AG08395 (cell line): Measurements from ENCODE around the gene SOX13.
"Not testable (repeated sequence)": the region's sequence is repeated elsewhere in the genome, so short reads cannot be mapped to it uniquely, and the experiment has no call there.

Source experiments
- DNase-seq: peaks from one replicate; pipeline ENCODE4 v3.0.0; 2012; ENCODE audit warnings: mixed read lengths, low spot score

SOX13 gene

DNA sequence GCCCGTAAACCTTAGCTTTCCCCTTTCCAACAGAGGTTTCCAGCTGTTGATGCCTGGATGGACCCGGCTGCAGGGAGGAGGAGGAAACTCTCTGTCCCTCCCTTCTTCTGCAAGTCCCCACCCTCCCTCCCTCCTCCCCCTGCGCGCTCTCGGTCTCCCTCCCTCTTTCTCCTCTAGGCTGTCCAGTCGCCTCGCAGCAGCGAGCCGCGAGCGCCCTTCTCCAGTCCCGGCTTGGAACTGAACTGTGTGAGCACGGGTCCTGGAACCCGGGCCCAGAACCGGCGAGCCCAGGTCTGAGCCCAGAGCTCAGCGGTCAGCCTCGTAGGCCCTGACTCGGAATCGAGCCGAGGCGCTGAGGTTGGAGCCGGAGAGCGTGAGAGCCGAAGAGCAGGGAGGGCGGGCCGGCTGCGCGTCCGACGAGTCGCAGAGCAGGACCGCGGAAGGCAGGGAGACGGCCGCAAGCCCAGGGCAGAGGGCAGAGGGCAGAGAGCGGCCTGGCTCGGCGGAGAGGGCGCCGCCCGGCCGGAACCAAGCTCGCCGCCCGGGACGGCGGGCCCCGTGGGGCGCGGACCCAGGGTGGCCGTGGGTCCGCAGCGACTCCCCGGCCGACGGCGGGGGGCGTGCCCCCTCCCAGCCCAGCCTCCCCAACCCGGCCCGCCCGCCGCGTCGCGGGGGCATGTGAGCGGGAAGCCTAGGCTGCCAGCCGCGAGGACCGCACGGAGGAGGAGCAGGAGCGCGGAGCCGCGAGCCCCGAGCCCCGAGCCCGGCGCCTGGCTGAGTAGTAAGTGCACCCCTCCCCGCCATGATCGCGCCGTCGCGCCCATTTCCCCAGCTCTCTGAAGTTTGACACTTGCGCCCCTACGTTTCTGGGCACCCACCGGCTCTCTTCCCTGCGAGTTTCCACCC lies at the start of gene SOX13:
Gene SOX13 (plus strand): TSS at position 185 of the 906 bp plus-strand sequence. CDS start 39,801 bp downstream, outside the sequence.
- DNase-seq: peak; percentile 93

DNA sequence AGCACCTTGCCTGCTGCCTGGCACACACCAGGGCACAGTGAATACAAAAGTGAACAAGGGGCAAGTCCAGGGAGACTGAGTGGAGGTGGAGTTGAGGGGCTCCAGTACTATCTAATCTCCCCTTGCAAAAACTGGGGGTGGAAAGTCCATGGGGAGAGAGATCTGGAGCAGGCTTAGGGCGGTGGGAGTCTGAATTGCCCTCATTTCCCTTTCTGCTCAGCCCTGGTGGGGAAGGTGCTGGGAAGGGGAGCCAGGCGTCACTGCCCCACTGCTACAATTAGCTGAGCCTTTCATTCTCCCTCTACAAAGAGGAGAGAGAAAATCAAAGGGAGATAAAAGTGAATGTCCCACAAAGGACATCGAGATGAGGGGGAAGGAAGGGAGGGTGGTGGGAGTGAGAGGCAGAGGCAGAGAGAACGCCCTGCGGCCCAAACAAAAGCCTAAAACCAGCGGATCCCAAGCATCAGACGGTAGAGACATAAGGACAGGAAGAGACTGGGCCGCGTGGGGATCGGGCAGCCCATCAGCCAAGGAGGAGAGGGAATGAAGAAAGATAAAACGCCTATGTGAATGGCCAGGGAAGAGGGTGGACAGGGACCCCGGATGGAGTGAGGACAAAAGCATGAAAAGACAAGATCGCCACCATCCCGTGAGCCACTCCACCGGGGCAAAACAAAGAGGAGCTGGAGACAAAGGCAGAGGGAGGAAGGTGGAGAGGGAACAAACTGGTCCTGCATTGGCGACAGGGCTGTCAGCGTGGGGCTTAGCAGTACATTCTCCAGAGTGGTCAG lies 46.8 kb upstream of the SOX13 start:
- no peak for DNase-seq

DNA sequence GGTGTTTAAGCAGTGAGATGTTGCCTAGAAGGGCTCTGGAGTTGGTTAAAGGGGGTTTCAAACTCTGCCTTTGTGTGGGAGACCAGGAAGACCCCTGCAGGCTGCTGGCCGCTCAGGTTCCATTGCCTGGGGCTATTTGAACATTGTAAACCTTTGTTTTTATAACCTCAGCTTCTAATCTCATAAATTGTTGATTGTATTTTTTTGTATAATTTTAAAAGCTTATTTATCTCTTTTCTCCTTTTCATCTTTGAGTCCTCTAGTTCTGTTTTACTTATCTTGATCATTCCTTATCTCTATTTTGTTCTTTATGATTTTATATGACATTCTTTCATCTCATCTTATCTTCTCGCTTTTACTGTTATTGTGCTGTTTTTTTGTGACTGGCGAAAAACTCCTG lies 45.5 kb upstream of the SOX13 start:
- DNase-seq: no peak

DNA sequence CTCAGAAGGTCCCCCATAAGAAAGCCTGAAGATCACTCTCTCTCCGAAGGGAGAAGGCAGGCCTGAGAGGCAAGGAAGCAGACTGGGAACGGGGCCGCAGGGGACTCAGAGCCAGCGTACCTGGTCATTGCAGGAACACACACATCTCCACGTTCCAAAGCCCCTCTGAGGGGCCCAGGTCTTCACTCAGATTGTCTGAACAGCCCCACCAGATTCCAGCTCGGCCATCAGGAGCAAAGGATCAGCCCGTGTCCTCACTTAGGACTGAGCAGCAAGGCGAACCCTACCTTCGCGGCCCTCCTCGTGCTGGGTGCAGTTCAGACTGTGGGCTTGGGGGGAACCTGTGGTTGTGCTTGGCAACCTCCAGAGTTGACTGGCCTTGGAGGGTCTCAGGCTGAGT lies 43.9 kb upstream of the SOX13 start:
- no peak for DNase-seq

DNA sequence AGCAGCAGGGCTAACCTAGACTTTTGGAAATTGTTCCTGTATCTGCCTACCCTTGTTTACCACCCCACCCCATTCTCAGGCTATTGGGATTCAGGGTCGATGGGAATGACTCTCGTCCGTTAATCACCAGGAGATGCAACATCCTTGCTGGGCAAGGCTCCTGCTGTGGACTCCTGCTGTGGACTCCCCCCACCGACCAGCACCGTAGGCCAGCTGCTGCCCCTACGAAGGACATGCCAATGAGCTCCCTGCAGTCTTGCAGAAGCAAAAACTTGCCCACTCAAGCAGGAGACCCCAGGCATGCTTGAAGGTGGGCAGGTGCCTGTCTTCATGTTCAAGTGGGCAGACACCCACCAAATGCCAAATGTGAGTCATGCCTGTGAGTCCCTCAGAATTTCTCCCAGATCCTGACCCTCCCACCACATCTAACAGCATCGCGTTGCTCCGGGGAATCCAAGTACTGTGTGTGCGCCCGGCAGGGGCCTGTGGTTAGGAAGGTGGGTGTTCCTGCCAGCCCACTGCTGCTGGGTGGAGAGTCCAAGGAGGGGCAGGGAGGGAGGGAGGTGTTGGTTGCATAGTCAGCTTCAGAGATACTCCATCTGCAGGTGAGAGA lies 41.7 kb upstream of the SOX13 start:
- DNase-seq: no peak

DNA sequence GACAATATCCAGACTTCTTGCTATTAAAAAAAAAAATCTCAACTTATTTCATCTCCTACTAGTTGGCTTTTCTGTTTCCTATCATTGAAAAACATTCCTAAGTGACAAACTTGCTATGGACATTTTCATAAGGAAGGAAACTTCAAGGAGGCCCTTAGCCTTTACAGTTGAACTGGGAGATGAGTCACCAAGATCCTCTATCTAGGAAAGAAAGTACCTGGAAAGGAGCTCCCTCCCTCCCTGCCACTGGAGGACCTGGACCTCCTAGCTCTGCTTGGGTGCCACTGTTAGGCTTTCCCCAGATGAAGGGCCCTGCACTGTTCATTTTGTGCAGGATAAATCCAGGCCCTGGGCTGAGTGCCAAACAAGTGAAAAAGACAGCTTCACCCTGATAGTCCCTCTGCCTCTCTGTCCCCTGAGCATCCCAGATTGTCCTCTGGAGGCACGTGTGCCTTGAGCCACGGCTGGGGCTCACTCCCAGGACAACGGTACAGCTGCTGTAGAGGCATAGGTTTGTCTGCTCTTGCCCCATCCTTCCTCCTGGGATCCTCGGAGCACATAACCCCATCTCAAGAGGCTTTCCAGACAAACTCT lies 40.2 kb upstream of the SOX13 start:
- DNase-seq: no peak

DNA sequence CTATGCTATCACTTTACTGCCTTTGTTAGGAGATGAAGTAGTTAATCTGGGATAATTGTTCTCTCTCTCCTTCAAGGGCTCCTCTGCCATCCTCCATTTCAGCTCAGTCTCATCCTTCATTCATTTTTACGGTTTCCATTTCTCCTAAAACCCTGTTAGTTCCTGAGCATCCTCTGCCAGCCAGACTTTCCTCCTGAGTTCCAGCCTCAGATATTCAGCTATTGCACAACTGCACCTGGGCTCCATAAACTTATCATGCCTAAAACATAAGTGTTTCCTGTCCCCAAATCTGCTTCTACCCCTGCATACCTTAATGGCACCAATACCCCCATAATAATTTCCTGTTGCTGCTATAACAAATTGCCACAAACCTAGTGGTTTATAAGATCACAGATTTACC lies 39.6 kb upstream of the SOX13 start:
- DNase-seq: no peak

DNA sequence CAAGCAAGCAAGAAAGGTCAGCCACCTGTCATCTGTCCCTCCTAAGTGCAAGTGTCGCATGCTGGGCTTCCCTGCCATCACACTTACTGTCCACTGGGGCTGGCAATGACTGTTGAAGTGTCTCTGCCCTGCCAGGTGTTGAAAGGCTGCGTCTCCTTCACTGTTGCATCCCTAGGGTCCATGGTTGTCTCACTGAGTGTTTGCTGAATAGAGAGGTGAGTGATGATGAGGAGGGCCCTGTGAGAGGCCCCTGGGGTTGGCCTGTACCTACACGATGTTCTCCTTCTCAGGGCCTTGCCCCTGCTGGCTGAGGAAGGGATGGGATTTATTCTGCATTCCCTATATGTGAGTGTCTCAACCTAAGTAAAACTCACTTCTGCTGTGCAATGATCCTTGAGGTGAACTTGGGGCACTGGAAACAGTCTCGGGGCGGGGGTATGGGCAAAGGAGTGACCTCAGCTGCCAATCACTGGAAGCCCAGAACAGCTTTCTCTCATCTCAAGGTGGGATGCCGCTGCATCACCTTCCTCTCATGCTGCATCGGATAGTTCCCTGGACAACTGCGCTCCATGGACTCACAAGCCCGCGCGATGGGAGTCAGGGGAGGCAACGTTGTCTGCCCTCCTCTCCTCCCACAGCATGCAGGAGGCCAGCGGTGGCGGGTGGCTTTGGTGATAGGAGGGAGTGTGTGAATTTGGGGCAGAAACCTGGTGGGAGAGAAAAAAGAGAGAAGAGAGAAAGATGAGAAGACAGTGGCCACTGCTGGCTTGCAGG lies 35.8 kb upstream of the SOX13 start:
- no peak for DNase-seq

DNA sequence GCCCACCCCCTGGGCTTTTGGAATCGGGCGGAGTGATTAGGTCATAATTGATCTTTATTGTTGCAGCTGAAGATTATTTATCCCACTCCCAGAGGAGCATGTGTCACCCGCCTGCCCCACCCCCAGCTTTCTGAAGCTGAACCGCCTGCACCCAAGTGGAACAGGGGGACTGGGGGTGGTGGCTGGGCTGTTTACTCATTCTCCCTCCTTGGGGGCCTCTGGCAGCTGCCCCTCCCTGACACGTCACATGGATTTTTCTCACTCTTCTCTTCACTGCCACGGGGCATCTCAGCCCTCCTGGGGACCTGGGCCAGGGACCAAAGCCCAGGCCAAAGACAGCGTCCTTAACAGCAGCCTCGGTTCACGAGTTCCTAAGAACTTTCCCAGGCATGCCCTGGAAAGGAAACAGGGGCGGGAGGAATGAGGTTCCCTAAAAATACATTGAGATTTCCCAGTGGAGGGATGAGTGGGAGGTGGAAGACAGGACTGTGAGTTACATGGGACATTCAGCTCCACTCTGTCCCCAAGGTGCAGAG lies 31.6 kb upstream of the SOX13 start:
- DNase-seq: no peak

DNA sequence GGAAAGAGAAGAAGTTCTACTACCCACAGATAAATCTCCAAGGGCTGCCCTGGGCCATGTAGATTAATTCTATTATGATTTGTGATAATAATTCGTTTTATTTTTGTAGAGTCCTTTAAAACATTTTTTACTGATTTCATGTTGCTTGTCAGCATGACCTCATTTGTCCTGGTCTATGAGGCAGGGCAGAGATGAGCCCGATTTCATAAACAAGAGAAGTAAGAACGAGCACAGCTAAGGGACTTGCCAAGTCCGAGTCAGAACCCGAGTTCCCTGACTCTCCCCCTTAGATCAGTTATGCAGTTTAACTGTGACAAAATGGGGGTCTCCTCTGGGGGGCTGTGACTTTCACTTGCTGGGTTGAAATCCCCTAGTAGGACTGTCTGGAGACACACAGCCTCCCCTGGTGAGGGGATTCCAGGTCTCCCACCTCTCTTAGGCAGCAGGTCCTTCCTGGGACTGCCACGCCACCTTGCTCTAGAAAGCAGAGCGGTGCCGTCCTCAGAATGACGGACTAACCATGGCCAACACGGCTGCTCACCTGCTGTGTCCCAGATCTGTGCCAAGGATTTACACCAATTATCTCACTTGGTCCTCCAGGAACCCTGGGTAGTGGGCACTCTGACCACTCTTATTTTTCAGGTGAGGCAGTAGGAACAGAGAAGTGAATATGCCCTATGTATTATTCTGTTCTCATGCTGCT lies 31.0 kb upstream of the SOX13 start:
- DNase-seq: peak; percentile 40

DNA sequence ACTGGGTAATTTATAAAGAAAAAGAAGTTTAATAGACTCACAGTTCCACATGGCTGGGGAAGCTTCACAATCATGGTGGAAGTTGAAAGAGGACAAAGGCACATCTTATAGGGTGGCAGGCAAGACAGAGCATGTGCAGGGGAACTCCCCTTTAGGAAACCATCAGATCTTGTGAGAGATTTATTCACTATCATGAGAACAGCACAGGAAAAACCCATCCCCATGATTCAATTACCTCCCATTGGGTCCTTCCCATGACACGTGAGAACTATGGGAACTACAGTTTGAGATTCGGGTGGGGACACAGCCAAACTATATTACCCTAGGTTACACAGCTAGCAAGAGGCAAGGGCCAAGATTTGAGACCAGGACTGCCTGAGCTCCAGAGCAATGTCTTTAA lies 30.4 kb upstream of the SOX13 start:
- no peak for DNase-seq

DNA sequence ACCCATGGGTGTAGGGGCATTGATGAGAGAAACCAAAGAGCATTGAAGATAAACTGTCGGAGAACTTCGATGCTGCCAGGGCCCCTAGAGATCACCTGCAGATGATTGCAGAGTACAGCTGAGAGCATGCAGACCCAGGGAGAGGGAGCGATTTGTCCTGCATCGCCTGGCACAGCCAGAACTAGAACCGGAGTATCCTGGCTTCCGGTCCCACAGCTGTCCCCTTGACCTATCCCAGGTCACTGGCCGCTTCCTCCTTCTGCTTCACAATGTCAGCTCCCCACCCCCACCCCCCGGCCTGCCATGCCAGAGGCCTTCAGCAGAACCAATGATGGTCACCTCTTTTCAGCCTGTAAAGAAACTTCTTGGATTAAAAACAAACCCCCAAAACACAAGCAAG lies 29.2 kb upstream of the SOX13 start:
- DNase-seq: no peak

DNA sequence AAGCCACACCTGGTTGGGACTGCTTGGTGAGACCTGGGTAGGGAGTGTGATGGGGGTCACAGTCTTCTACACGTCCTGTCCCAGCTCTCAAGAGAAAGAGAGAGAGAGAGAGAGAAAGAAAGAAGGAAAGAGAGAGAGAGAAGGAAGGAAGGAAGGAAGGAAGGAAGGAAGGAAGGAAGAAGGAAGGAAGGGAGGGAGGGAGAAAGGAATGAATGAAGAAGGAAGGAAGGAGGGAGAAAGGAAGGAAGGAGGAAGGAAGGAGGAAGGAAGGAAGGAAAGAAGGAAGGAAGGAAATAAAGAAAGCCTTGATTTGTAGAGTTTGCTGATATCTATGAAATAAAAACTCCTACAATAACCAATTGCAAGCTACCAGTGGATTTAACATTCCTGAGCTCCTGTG lies 28.5 kb upstream of the SOX13 start:
- DNase-seq: no peak

DNA sequence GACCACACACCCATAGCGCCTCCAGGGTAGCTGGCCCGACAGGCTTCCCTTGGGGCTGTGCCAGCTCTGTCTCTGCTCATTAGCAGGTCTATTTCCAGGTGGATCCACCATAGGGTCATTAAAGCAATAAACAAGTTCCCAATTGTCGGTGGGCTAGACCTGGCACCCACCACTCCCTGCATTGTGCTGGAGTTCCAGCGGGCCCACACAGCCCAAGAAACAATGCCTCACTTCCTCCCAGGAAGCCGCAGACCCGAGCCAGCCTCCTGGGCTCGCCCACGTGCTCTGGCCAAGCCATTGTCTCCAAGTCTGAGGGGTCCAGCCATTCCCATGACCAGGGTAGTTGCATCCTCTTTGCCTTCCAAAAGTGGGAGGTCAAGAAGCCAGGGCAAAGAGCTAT lies 27.5 kb upstream of the SOX13 start:
- no peak for DNase-seq

DNA sequence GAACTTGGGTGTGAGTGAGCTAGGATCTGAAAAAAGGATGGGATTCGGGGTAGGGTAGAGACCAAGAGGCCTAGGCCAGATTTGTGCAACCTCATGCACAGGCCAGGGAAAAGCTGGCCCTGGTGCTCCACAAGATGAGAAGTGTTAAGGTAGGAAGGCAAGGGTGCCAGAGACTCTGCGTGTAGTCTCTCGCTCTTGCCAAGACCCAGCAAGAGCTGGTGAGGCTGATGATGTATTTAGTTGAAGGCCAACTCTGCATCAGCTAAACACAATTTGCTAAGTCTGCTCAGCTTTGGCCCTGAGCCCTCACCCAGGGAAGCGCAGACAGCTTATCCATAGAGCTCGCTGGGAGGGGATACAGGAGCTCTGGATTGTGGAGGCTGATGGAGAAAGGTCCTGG lies 26.6 kb upstream of the SOX13 start:
- no peak for DNase-seq

DNA sequence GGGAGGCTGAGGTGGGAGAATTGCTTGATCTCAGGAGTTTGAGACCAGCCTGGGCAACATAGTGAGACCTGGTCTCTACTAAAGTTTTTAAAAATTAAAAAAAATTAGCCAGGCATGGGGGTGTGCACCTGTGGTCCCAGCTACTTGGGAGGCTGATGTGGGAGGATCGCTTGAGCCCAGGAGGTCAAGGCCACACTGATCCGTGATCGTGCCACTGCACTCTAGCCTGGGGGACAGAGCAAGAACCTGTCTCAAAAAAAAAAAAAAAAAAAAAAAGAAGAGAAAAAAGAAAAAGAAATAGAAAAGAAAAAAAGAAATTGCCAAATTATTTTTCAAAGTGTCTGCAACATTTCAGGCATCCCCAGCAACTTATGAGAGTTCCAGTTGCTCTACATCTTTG lies 24.1 kb upstream of the SOX13 start:
- not testable (repeated sequence) for DNase-seq

DNA sequence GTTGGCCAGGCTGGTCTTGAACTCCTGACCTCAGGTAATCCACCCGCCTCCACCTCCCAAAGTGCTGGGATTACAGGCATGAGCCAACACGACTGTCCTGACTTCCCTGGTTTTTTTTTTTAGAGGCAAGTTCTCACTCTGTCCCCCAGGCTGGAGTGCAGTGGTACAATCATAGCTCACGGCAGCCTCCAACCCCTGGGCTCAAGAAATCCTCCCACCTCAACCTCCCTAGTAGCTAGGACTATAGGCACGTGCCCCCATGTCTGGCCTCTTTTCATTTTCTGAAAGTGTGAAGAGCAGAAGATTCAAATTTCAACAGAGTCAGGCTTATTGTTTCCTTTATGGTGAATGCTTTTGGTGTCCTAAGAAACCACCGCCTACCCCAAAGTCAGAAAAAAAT lies 21.7 kb upstream of the SOX13 start:
- no peak for DNase-seq

DNA sequence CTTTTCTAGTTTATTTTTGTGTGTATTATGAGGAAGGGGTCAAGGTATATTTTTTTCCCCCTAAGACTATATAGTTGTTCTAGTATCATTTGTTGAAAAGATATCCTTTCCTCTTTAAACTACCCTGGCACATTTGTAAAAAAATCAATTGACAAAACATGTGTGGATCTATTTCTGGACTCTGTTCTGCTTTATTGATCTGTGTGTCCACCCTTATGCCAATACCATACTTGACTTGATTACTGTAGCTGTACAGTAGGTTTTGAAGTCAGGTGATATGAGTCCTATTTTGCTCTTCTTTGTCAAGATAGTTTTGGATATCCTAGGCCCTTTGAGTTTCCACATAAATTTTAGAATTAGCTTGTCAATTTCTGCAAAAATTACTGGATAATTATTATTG lies 21.2 kb upstream of the SOX13 start:
- no peak for DNase-seq

DNA sequence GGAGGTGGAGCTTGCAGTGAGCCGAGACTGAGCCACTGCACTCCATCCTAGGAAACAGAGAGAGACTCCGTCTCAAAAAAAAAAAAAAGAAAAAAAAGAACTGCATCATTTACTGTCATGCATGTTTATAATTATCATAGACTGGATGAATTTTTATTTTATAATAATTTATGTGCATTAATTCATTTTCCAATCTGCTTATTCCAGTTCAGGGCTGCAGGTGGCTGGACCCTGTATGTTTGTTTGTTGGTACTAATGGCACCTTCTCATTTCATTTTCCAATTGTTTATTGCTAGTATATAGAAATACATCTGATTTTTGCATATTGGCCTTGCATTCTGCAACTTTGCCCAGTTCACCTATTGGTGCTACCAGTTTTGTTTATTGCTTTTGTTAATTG lies 19.0 kb upstream of the SOX13 start:
- no peak for DNase-seq

DNA sequence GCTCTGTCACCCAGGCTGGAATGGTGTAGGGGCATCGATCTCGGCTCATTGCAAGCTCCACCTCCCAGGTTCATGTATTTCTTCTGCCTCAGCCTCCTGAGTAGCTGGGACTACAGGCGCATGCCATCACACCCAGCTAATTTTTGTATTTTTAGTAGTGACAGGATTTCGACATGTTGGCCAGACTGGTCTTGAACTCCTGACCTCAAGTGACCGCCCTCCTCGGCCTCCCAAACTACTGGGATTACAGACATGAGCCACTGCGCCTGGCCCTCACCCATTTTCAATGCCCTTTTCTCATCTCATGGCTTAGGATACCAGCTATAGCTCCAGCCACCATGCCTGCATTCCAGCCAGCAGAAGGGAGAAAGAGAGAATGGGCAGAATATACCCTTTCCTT lies 12.9 kb upstream of the SOX13 start:
- DNase-seq: no peak

DNA sequence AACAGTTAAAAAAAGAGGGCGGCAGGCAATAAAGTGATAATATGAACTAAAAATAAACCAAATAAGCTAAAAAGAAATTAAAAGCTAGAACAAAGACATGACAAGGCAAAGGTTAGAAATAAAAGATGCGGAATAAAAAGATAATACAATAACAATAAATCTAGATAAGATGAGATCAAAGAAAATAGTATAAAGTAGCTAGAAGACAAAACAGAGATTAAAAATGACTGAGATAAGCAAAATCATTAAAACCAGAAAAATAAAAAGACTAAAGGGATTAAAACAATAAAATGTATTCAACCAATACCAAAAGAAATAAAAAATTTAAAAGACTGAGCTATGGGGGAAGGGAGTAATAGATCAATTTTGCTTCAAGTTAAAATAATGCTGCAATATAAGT lies 10.8 kb upstream of the SOX13 start:
- no peak for DNase-seq
